ENCODE results near the gene RING1. TPM values are rescaled to one million over a fixed set of nuclear protein-coding genes. Genes with fewer than 3 reads are reported as not detected.

RING1 gene
- total RNA-seq, 2 experiments from 2014 or later = 36.4 to 38.8 TPM

GRCh38 chr6:33201935-33202334, 6.4 kb upstream of the RING1 start:
- CTCF ChIA-PET = interaction anchor here (0.6 to 1.4 kb wide), 2 partner anchors 39 to 47 kb away, joined by 3 to 4 read pairs; no protein-coding TSS in a partner anchor

DNA sequence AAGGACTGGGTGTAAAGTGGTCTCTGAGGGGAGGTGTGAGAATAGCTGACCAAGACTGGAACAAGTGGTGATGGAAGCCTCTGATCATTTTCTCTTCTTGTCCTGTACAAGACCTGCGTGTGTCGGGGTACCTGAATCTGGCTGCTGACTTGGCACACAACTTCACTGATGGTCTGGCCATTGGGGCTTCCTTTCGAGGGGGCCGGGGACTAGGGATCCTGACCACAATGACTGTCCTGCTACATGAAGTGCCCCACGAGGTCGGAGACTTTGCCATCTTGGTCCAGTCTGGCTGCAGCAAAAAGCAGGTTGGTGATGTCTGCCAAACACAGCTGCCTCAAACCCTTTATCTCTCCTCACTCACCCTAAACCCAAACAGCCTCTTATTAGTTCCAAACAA, 5.5 kb upstream of the RING1 start:
- ChIA-PET CTCF (interaction anchor here (1.4 kb wide), 1 partner anchor 46 kb away, joined by 4 read pairs; no protein-coding TSS in a partner anchor), POLR2A (no interaction called here)

More at GRCh38 chr6:33201935-33202334, 6.4 kb upstream of the RING1 start:
- POLR2A ChIA-PET = no interaction called here

GRCh38 chr6:33203443-33204164, 4.7 kb upstream of the RING1 start:
- ChIA-PET POLR2A (no interaction called here), CTCF (interaction anchor here (1.4 kb wide), 1 partner anchor 45 kb away, joined by 4 read pairs; no protein-coding TSS in a partner anchor)

- ChIA-PET POLR2A (interaction anchor here (0.5 to 1.6 kb wide), 2 partner anchors 40 to 232 kb away, joined by 3 to 4 read pairs; no protein-coding TSS in a partner anchor), CTCF (interaction anchor here (0.6 to 2.3 kb wide), 2 partner anchors 44 to 77 kb away, joined by 4 to 15 read pairs; no protein-coding TSS in a partner anchor)
Measured at GRCh38 chr6:33204165-33204414, 4.2 kb upstream of the RING1 start.

GRCh38 chr6:33204415-33205190, 3.7 kb upstream of the RING1 start, which contains the start of gene HSD17B8:
TSS of gene HSD17B8 (plus strand) at chr6:33204655. CDS start at chr6:33204669, 14 bp downstream.
- CTCF ChIA-PET = interaction anchor here (0.6 to 2.3 kb wide), 8 partner anchors 23 to 77 kb away, joined by 3 to 15 read pairs (median 4); partner anchors contain the start of genes B3GALT4, RPS18 and VPS52
- POLR2A ChIA-PET = interaction anchor here (0.5 to 1.6 kb wide), 7 partner anchors 21 to 233 kb away, joined by 3 to 10 read pairs (median 4); partner anchors contain the start of gene HLA-DPA1

DNA sequence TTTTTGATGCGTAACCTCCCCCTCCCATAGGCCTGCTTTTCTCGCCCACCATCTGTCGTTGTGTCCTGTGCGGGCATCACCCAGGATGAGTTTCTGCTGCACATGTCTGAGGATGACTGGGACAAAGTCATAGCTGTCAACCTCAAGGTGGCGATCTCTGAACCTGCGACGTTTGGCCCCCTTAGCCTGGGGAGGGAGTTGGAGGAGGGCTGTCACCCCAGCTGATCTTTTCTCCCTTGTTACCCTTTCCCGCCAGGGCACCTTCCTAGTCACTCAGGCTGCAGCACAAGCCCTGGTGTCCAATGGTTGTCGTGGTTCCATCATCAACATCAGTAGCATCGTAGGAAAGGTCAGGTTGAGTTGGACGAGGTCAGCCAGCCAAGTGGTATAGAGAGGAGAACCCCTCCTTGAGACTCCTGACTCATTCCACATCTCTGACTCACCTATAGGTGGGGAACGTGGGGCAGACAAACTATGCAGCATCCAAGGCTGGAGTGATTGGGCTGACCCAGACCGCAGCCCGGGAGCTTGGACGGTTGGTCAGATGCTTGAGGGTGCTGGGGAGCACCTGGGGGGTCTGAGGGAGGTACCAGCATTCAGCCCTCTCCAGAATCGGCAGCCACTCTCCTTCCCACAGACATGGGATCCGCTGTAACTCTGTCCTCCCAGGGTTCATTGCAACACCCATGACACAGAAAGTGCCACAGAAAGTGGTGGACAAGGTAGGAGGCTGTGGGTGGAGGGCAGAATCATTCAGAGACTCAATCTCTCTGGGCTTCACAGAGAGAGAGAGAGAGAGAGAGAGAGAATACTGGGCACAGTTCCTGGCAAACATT, 2.9 kb upstream of the RING1 start:
- ChIA-PET CTCF (interaction anchor here (0.6 to 2.3 kb wide), 8 partner anchors 23 to 87 kb away, joined by 3 to 15 read pairs (median 4); partner anchors contain the start of genes B3GALT4, RPS18 and VPS52), POLR2A (interaction anchor here (0.8 to 1.6 kb wide), 5 partner anchors 22 to 233 kb away, joined by 3 to 10 read pairs (median 4); no protein-coding TSS in a partner anchor)

DNA sequence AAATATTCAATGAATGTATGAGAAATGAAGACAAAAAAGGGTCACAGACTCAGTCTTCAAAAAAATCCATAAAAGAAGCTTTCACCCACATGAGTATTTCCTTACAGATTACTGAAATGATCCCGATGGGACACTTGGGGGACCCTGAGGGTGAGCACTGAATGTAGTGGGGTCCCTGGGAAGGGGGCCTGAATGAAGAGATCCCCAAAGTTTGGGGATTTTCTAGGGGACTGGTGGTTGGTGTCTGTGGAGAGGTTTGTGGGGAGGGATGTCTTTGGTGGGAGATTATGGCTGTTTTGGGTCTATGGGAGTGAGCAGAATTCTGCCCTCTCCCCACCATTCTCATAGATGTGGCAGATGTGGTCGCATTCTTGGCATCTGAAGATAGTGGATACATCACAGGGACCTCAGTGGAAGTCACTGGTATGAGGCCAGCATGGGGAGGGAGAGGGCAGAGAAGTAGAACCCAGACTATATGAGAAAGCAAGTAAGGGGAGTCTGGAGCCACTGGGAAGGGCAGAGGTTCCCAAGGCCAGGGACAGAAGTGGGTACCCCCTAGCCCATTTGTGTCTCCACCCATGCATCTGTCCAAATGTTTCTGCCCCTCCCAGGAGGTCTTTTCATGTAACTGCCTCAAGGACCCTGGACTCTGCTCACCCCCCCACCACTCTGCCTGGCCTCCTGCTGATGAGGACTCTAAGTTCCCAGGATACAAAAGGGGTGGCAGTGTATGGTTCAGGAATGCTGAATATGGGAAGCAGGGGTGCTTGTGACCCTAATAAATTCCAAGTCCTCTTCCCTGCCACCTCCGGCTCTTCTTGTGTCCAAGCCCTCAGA, 2.1 kb upstream of the RING1 start:
- POLR2A ChIA-PET = interaction anchor here (1.1 kb wide), 1 partner anchor 42 kb away, joined by 10 read pairs; no protein-coding TSS in a partner anchor
- CTCF ChIA-PET = interaction anchor here (1.4 to 2.3 kb wide), 2 partner anchors 41 to 46 kb away, joined by 3 to 15 read pairs; no protein-coding TSS in a partner anchor

GRCh38 chr6:33206864-33207551, 1.3 kb upstream of the RING1 start:
- CTCF ChIA-PET = interaction anchor here (2.5 kb wide), 1 partner anchor 42 kb away, joined by 13 read pairs; no protein-coding TSS in a partner anchor
- POLR2A ChIA-PET = interaction anchor here (0.5 kb wide), 1 partner anchor 36 kb away, joined by 3 read pairs; no protein-coding TSS in a partner anchor

- ChIA-PET POLR2A (interaction anchor here (0.5 to 1.9 kb wide), 4 partner anchors 35 to 65 kb away, joined by 3 to 15 read pairs (median 6); partner anchors contain the start of genes RPS18 and VPS52), CTCF (interaction anchor here (2.0 to 2.5 kb wide), 3 partner anchors 8 to 41 kb away, joined by 6 to 13 read pairs (median 9); partner anchors contain the start of genes RXRB and SLC39A7)
Measured at GRCh38 chr6:33207552-33208090, 679 bp upstream of the RING1 start.

DNA sequence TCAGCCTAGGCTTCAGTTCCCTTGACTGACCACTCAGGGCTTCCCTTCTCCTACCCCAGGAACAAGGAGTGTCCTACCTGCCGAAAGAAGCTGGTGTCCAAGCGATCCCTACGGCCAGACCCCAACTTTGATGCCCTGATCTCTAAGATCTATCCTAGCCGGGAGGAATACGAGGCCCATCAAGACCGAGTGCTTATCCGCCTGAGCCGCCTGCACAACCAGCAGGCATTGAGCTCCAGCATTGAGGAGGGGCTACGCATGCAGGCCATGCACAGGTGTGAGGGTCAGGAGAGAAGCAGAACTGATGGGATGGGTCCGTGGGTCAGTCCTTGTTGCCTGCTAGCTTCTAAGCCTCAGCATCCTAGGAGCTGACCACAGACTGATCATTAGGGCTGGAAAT, 1.6 kb downstream of the RING1 start:
- ChIA-PET CTCF (interaction anchor here (2.4 kb wide), 1 partner anchor 13 kb away, joined by 9 read pairs; no protein-coding TSS in a partner anchor), POLR2A (interaction anchor here (1.4 kb wide), 1 partner anchor 238 kb away, joined by 3 read pairs; no protein-coding TSS in a partner anchor)

DNA sequence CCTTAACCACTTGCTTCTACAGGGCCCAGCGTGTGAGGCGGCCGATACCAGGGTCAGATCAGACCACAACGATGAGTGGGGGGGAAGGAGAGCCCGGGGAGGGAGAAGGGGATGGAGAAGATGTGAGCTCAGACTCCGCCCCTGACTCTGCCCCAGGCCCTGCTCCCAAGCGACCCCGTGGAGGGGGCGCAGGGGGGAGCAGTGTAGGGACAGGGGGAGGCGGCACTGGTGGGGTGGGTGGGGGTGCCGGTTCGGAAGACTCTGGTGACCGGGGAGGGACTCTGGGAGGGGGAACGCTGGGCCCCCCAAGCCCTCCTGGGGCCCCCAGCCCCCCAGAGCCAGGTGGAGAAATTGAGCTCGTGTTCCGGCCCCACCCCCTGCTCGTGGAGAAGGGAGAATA, 2.8 kb downstream of the RING1 start:
- POLR2A ChIA-PET = no interaction called here
- CTCF ChIA-PET = interaction anchor here (1.1 kb wide), 1 partner anchor 22 kb away, joined by 3 read pairs; no protein-coding TSS in a partner anchor

GRCh38 chr6:33211666-33212422, 3.5 kb downstream of the RING1 start:
- POLR2A ChIA-PET = no interaction called here
- CTCF ChIA-PET = interaction anchor here (1.1 kb wide), 1 partner anchor 21 kb away, joined by 3 read pairs; no protein-coding TSS in a partner anchor

DNA sequence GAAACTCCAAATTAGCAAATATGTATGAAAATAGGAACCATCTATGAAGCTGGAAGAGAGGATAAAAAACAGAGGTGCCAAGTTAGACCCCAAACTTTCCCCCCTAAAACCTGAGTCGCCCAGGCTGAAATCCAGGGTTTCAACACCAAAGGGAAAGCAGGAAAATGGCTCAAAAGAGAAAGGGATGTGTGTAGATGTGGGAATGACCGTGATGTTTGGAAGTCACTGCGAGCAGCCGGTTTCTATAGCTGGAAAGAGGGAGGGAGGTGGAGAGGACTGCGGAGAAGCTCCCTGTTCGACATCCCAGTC, 4.5 kb downstream of the RING1 start:
- CTCF ChIA-PET = interaction anchor here (1.2 kb wide), 1 partner anchor 15 kb away, joined by 4 read pairs; no protein-coding TSS in a partner anchor
- POLR2A ChIA-PET = no interaction called here

GRCh38 chr6:33213166-33213988, 5.1 kb downstream of the RING1 start:
- POLR2A ChIA-PET = no interaction called here
- CTCF ChIA-PET = interaction anchor here (0.6 to 1.2 kb wide), 2 partner anchors 16 to 120 kb away, joined by 3 to 4 read pairs; no protein-coding TSS in a partner anchor

GRCh38 chr6:33213989-33214335, 5.7 kb downstream of the RING1 start:
- POLR2A ChIA-PET = no interaction called here
- CTCF ChIA-PET = interaction anchor here (0.6 kb wide), 1 partner anchor 120 kb away, joined by 3 read pairs; no protein-coding TSS in a partner anchor
